Endothelial cell of umbilical vein (primary cell): ENCODE results near the gene IFNA8.

Experiments used
- CTCF ChIP-seq, 2 donors: IDR thresholded peaks; 1 replicate in 1 of 2; 2 replicates in 1 of 2; pipeline ENCODE4 v1.5.1; 2011; ENCODE audit warnings: low read length in 2 of 2, mild to moderate bottlenecking in 2 of 2, moderate library complexity in 2 of 2, control low read depth in 1 of 2, inconsistent platforms in 1 of 2, low read depth in 1 of 2; ENCODE audit not compliant: insufficient read depth in 1 of 2; ENCODE audit errors: extremely low read depth in 1 of 2
- EZH2 ChIP-seq: IDR thresholded peaks from 2 replicates; pipeline ENCODE4 v1.6.1; 2012; ENCODE audit warnings: borderline replicate concordance, low read depth, mild to moderate bottlenecking, moderate library complexity, low read length, inconsistent platforms; ENCODE audit not compliant: severe bottlenecking
- POLR2AphosphoS5 ChIP-seq: IDR thresholded peaks from 2 replicates; pipeline ENCODE4 v1.6.1; 2012; ENCODE audit warnings: low read depth, mild to moderate bottlenecking, control low read depth, low read length, moderate library complexity; ENCODE audit not compliant: insufficient read depth

GRCh38 chr9:21434202-21435014, 25.5 kb downstream of the IFNA8 start:
- peak; percentile 41 to 59 for TF ChIP-seq CTCF (IDR thresholded peaks at IDR 0.05; ENCODE audit: extremely low read depth in 1 of 2, insufficient read depth in 1 of 2, low read depth in 1 of 2, low read length in 2 of 2)
- no peak for TF ChIP-seq POLR2AphosphoS5
- no peak for TF ChIP-seq EZH2
